ENCODE measurements around the gene KIAA0513. TPM values are rescaled to one million over a fixed set of nuclear protein-coding genes. Genes with fewer than 3 reads are reported as not detected.

The KIAA0513 gene
- total and polyA plus RNA-seq, 2 experiments from 2014 or later = 12.8 to 24.6 TPM

DNA sequence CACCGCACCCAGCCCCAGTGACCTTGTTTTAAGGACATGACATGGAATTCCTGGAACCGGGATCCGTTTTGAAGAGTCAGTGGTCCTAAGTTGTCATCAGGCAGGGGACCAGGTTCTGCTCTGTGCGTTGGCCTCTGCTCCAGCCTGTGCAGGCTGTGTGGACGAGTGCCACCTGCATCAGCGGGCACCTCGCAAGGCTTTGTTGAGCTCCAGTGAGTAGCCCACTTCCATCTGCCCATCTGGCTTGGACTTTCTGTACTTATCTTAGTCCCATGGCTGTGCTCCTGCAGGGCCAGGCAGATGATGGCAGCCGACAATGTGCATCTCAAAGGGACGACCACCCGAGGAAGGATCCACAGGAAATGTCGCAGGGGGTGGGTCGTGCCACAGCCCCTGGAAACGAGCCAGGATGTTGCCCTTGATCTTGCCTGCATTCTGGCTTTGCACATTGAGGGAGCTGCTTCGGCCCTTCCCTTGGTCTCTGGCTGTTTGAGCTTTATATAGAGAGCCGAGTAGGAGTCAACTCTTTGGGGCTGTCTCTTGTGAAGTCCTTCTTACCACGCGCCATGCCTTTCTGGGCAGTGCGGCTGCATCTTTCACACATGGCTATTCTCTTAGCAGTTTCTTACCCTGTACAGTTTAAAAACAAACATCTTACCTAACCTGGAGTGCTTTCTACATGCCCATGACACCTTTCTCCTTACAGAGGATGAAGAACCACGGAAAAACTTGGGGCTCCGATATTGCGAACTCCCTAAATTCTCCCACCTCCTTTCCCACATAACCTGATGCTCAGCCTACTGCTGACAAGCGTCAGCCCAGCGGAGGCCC is 18.3 kb downstream of the KIAA0513 start:
- TF ChIP-seq, protein P1, sequence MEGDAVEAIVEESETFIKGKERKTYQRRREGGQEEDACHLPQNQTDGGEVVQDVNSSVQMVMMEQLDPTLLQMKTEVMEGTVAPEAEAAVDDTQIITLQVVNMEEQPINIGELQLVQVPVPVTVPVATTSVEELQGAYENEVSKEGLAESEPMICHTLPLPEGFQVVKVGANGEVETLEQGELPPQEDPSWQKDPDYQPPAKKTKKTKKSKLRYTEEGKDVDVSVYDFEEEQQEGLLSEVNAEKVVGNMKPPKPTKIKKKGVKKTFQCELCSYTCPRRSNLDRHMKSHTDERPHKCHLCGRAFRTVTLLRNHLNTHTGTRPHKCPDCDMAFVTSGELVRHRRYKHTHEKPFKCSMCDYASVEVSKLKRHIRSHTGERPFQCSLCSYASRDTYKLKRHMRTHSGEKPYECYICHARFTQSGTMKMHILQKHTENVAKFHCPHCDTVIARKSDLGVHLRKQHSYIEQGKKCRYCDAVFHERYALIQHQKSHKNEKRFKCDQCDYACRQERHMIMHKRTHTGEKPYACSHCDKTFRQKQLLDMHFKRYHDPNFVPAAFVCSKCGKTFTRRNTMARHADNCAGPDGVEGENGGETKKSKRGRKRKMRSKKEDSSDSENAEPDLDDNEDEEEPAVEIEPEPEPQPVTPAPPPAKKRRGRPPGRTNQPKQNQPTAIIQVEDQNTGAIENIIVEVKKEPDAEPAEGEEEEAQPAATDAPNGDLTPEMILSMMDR (IDR thresholded peaks at IDR 0.05; ENCODE audit: low read depth, low read length) = no peak

DNA sequence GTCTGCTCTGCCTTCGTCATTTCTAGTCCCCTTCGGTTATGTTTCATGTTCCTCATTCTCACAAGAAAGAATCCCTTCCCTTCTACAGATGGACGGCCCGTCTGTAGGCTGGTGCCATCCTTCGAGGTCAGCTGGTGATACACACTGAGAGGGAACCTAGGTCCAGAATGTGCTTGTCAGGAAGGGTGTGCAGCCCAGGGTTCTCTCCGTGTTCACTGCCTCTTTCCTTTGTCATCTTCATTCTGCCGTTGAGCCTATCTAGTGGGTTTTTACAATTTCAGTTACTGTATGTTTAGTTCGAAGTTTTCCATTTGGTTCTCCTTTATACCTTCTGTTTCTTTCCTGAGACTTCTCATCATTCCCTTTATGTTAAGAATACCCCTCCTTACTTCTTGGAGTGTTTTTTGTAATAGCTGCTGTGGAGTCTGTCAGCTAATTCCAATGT is 18.9 kb downstream of the KIAA0513 start:
- Histone ChIP-seq H3K4me3 (no peak overlapping the region), H3K4me1 (ENCODE audit: low read depth) (peaks cover 29% of the 10 kb centered on the region), H3K27me3 (no peaks in the 10 kb centered on the region), H3K36me3 (no peaks in the 10 kb centered on the region), H3K27ac (peak overlapping the region; percentile 91), H3K9me3 (ENCODE audit: low read depth) (no peaks in the 10 kb centered on the region)
- TF ChIP-seq, protein P1 (IDR thresholded peaks at IDR 0.05; ENCODE audit: low read depth, low read length) = no peak
- no peak for DNase-seq (ENCODE audit: low read depth in 1 of 2, low spot score in 1 of 2)

More for the DNA sequence above, 18.3 kb downstream of the KIAA0513 start:
- no peak for DNase-seq (ENCODE audit: low read depth in 1 of 2, low spot score in 1 of 2)
- Histone ChIP-seq H3K27me3 (no peaks in the 10 kb centered on the region), H3K4me3 (no peak overlapping the region), H3K4me1 (ENCODE audit: low read depth) (peaks cover 29% of the 10 kb centered on the region), H3K27ac (peak overlapping the region; percentile 91), H3K9me3 (ENCODE audit: low read depth) (no peaks in the 10 kb centered on the region), H3K36me3 (no peaks in the 10 kb centered on the region)

DNA sequence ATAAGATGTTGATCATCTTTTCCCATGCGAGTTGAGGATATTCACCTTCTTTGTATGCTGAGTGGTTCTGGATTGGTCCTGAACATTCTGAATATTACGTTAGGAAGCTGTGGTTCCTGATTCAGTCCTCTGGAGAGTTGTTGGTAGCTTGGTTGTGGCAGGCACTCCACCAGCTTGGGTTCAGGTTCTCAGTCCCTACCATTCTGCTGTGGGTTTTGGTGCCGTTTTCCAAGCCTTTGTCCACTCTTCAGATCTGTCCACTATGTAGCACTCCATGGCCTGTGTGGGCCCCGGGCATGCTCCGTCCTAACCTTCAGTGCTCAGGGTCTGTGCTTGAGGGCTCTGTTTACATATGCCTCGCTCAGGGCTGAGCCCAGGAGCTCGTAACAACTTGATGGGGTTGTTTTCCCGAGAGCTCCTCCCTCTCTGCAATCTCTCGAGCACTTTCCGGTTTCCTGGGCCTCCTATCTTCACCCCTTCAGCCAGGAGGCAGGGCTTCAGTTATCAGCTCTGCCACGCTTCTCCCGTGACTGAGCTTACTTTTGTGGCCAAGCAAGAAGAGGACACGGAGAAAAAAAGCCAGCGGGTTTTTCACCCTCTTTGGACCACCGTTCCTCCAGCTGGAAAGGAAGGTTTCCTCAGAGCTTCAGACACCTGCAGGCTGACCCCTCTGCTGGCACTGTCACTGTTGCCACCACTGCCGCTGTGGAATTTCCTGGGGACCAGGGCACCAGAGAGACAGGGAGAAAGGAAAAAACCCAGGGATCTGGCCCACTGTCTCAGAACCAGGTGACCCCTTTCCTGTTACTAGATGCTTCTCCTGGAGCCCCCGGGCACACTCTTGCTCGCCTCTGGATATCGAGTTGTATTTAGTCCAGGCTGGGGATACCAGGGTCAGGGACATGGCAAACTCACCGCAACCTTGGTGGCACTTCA is 19.6 kb downstream of the KIAA0513 start:
- H3K27me3 ChIP-seq = no peaks in the 10 kb centered on the region
- peaks cover 29% of the 10 kb centered on the region for H3K4me1 ChIP-seq (ENCODE audit: low read depth)
- H3K27ac ChIP-seq = peak overlapping the region; percentile 91
- H3K9me3 ChIP-seq (ENCODE audit: low read depth) = no peaks in the 10 kb centered on the region
- TF ChIP-seq, protein P1 (IDR thresholded peaks at IDR 0.05; ENCODE audit: low read depth, low read length) = no peak
- H3K36me3 ChIP-seq = no peaks in the 10 kb centered on the region
- DNase-seq (ENCODE audit: low read depth in 1 of 2, low spot score in 1 of 2) = peak; percentile 62 to 83
- no peak overlapping the region for H3K4me3 ChIP-seq

DNA sequence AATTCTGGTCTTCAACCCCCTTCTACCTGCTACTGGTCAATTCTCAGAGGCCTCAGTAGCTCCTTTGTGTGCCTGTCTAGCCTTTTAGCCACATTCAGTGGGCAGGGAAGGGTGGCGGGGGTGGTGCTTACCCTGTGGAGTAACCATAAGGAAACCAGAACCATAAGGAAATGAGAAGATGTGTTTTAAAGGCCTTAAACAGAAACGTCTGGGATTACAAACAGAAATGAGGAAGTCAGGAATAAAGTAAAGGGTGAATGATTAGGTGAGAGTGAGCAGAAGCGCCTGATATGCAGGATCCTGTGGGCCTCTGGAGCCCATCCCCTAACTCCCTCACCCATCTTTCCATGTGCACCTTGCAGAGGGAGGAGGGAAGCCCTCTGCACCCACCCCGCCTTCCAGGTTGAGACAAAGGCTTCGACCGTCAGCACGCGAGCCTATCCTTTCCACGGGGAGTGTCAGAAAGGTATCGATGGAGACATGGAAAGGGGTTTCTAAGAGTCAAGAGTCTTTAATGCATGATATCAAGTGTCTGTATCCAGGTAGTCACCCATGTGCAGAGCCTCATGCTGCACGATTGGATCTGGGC is 20.4 kb downstream of the KIAA0513 start:
- peaks cover 29% of the 10 kb centered on the region for H3K4me1 ChIP-seq (ENCODE audit: low read depth)

More for the DNA sequence above, 20.4 kb downstream of the KIAA0513 start:
- no peak for DNase-seq (ENCODE audit: low read depth in 1 of 2, low spot score in 1 of 2)
- Histone ChIP-seq H3K9me3 (ENCODE audit: low read depth) (no peaks in the 10 kb centered on the region), H3K27me3 (no peaks in the 10 kb centered on the region), H3K27ac (peak overlapping the region; percentile 91), H3K4me3 (no peak overlapping the region), H3K36me3 (no peaks in the 10 kb centered on the region)
- TF ChIP-seq, protein P1 (IDR thresholded peaks at IDR 0.05; ENCODE audit: low read depth, low read length) = no peak

Measured in cardiac muscle cell (in vitro differentiated cells and primary cell).